Colonic mucosa (tissue), 4 donors: ENCODE results near the gene CAPSL. TPM values are rescaled to one million over a fixed set of nuclear protein-coding genes. Genes with fewer than 3 reads are reported as not detected.

Experiments
- DNase-seq: peaks from one replicate; pipeline ENCODE4 v3.0.0-alpha.2; 2020
- H3K27ac ChIP-seq: fragments of 200-600 bp; one replicate; pipeline ENCODE4 v1.8.0; 2021
- H3K27me3 ChIP-seq: fragments of 200-600 bp; one replicate; pipeline ENCODE4 v1.8.0; 2021
- H3K36me3 ChIP-seq: fragments of 200-600 bp; one replicate; pipeline ENCODE4 v1.8.0; 2021
- H3K4me1 ChIP-seq: fragments of 200-600 bp; one replicate; pipeline ENCODE4 v1.8.0; 2021; ENCODE audit warnings: mild to moderate bottlenecking
- H3K4me3 ChIP-seq: fragments of 200-600 bp; one replicate; pipeline ENCODE4 v1.8.0; 2021
- H3K9ac ChIP-seq, 2 donors: one replicate each; pipeline ENCODE4 v1.7.0; 2013; ENCODE audit warnings: control low read depth in 2 of 2, low read depth in 2 of 2, low read length in 2 of 2
- H3K9me3 ChIP-seq: fragments of 200-600 bp; one replicate; pipeline ENCODE4 v1.8.0; 2021
- intact Hi-C: fragments of 100-400 bp; cut with DNase I; formaldehyde crosslinking; loops from one replicate; pipeline ENCODE4 v1.14.1; 2022
- total RNA-seq, 2 donors: library from RNA; stranded (reverse); fragmentation: NEBNext Ultra II Directional in 1 of 2; extraction: Animal tissue kit (Norgen Biotek cat#: 25700) in 1 of 2; gene quantifications; one replicate each; pipeline ENCODE4 v1.2.1, GENCODE V29; 2021
- TF ChIP-seq, protein P1 (sequence below): fragments of 200-600 bp; IDR thresholded peaks from one replicate; pipeline ENCODE4 v1.8.0; 2022; ENCODE audit warnings: antibody characterized with exemption, mild to moderate bottlenecking
- donor health status: healthy.
- donor health status: DM: no; HTN: no; CAD: no.
- donor health status: DM: no; HTN: no; CAD: no.

The CAPSL gene
- total RNA-seq, 2 donors from 2014 or later: not detected

DNA sequence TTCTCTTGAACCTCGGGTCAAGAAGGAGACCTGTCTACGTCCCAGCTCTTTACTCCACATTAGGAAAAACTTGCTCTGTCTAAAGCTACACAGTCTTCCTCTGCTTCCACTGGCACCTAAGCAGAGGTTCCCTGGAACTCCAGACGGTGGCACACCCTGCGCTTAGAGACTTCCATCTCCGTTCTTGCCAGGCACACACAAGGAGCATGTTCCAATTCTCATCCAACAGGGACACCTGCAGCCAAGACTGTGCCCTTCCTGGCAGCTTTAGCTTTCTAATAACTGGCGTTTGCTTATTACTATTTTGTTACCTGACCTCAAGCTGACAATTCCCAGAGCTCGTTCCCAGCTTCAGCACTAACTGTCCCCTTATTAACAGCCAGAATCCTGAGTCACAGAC, 16.0 kb downstream of the CAPSL start:
- no peaks in the 10 kb centered on the region for H3K4me1 ChIP-seq
- no peaks in the 10 kb centered on the region for H3K27me3 ChIP-seq
- TF ChIP-seq, protein P1, sequence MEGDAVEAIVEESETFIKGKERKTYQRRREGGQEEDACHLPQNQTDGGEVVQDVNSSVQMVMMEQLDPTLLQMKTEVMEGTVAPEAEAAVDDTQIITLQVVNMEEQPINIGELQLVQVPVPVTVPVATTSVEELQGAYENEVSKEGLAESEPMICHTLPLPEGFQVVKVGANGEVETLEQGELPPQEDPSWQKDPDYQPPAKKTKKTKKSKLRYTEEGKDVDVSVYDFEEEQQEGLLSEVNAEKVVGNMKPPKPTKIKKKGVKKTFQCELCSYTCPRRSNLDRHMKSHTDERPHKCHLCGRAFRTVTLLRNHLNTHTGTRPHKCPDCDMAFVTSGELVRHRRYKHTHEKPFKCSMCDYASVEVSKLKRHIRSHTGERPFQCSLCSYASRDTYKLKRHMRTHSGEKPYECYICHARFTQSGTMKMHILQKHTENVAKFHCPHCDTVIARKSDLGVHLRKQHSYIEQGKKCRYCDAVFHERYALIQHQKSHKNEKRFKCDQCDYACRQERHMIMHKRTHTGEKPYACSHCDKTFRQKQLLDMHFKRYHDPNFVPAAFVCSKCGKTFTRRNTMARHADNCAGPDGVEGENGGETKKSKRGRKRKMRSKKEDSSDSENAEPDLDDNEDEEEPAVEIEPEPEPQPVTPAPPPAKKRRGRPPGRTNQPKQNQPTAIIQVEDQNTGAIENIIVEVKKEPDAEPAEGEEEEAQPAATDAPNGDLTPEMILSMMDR: no peak
- H3K27ac ChIP-seq: no peak overlapping the region
- H3K36me3 ChIP-seq: no peaks in the 10 kb centered on the region
- no peak for DNase-seq
- H3K9me3 ChIP-seq: no peaks in the 10 kb centered on the region
- H3K9ac ChIP-seq: no peak overlapping the region
- intact Hi-C loops: loop anchor here (5.0 to 10.0 kb wide), 2 partner anchors 268 to 305 kb away; partner anchors contain the start of gene SPEF2
- H3K4me3 ChIP-seq: no peak overlapping the region

DNA sequence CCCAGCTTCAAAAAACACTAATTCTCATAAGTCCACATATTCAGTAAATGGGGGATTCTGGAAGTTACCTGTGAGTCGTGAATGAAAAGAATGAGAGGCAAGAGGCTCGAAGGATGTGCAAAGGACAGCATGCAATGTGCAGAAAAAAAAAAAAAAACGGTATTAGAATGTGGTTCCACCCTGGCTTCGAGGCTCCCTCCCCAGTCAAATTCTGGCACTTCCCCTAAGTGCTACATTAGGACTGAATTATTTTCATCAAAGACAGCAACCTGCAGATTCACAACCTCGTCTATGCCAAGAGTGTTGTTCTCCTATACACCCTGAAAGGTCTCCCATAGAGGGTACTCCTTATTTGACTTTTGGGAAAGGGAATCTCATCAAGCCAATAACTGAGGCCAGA, 16.5 kb downstream of the CAPSL start:
- Histone ChIP-seq H3K27me3 (no peaks in the 10 kb centered on the region), H3K36me3 (no peaks in the 10 kb centered on the region), H3K4me1 (no peaks in the 10 kb centered on the region), H3K9ac (no peak overlapping the region), H3K27ac (no peak overlapping the region), H3K4me3 (no peak overlapping the region), H3K9me3 (no peaks in the 10 kb centered on the region)
- intact Hi-C loops: loop anchor here (5.0 to 10.0 kb wide), 2 partner anchors 267 to 305 kb away; partner anchors contain the start of gene SPEF2
- no peak for DNase-seq
- TF ChIP-seq, protein P1: no peak

DNA sequence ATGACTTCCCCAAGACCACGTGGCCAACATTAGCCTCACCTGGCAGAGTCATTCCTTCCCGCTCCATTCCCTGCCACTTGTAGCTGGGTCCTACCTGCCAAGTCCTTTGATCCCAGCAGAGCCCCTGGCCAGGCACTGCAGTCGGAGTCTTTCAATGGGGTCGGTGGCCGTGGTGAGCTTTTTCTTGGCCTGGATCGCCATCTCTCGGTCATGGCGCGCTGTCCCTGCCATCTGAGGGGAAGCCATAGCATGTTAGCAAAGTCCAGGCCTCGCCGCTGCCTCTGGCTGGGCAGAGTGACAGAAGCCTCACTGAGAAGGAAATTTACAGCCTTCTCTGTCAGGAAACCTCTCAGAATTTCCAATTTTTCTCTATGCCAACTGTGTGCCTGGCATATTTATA, 17.5 kb downstream of the CAPSL start:
- no peaks in the 10 kb centered on the region for H3K36me3 ChIP-seq
- H3K27ac ChIP-seq: no peak overlapping the region
- no peaks in the 10 kb centered on the region for H3K4me1 ChIP-seq
- H3K4me3 ChIP-seq: no peak overlapping the region
- DNase-seq: no peak
- H3K9ac ChIP-seq: no peak overlapping the region
- TF ChIP-seq, protein P1: no peak
- intact Hi-C loops: loop anchor here (5.0 to 10.0 kb wide), 2 partner anchors 266 to 304 kb away; partner anchors contain the start of gene SPEF2
- no peaks in the 10 kb centered on the region for H3K27me3 ChIP-seq
- H3K9me3 ChIP-seq: no peaks in the 10 kb centered on the region

DNA sequence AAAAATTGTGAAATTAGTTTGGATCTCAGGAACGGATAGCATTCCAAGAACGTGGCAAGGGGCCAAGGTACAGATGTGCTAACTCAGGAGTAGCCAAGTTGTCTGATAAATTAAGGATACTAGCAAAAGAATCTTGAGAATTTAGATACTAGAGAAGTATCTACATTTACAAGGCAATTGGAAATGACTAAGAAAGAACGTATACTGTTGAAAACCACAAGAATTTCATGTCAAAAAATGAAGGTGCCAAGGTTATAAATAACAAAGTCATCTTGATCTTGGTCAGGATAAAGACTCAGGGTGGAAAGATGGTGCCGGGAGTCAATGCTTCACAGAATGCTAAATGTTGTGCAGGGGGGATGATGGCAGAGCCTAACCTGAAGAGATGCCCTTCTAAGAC, 19.2 kb downstream of the CAPSL start:
- no peaks in the 10 kb centered on the region for H3K27me3 ChIP-seq
- no peak for DNase-seq
- no peaks in the 10 kb centered on the region for H3K4me1 ChIP-seq
- intact Hi-C loops: no loop called here
- no peak overlapping the region for H3K9ac ChIP-seq
- no peak overlapping the region for H3K4me3 ChIP-seq
- no peaks in the 10 kb centered on the region for H3K9me3 ChIP-seq
- TF ChIP-seq, protein P1: no peak
- H3K27ac ChIP-seq: no peak overlapping the region
- H3K36me3 ChIP-seq: no peaks in the 10 kb centered on the region

DNA sequence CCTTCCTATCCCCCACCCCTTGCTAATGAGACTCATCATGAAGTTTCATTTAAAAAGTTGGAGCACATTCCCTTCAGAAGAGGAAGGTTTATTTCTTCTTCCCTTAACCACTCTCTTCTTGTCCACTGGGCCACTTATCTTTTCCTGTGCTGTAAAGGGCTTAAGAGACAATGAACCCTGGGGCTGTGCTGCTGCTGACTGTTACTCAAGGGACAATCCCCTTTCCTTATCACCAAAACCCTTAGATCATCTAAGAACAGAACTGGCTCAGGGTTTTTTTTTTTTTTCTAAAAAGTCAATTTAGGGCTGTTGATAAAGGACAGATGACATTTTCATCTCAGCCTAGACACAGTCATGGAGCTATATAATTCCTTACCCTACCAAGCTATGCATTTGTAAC, 29.6 kb downstream of the CAPSL start:
- Histone ChIP-seq H3K4me3 (no peak overlapping the region), H3K27ac (no peak overlapping the region), H3K27me3 (no peaks in the 10 kb centered on the region), H3K4me1 (no peaks in the 10 kb centered on the region), H3K9ac (no peak overlapping the region), H3K36me3 (no peaks in the 10 kb centered on the region), H3K9me3 (no peaks in the 10 kb centered on the region)
- intact Hi-C loops: no loop called here
- TF ChIP-seq, protein P1: no peak
- DNase-seq: no peak

DNA sequence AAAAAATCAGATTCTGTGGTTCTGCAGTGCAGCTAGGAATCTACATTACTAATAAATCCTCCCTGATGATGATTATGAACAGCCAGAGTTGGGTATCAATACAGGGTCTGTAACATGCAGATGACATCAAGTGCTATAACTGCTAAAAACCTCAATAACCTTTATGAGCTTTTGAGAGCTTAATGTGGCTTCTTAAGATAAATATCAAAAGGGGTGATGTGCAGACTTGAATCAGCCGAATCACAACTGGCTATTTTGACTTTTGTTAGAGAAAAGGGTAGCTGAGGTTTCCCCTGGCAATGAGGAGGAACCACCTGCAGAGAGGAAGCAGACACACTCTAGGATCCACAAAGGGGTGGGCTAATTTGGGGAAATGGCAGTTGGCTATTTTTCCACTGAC, 30.2 kb downstream of the CAPSL start:
- intact Hi-C loops: no loop called here
- no peaks in the 10 kb centered on the region for H3K4me1 ChIP-seq
- DNase-seq: no peak
- no peaks in the 10 kb centered on the region for H3K9me3 ChIP-seq
- H3K9ac ChIP-seq: no peak overlapping the region
- H3K27me3 ChIP-seq: no peaks in the 10 kb centered on the region
- H3K27ac ChIP-seq: no peak overlapping the region
- TF ChIP-seq, protein P1: no peak
- H3K4me3 ChIP-seq: no peak overlapping the region
- H3K36me3 ChIP-seq: no peaks in the 10 kb centered on the region
